GM20431 (cell line): Measurements from ENCODE around the gene UCHL3.

Experiments used
- in situ Hi-C: fragments of 300-500 bp; cut with MseI, MboI; formaldehyde crosslinking; loops from one replicate; pipeline ENCODE4 v1.15.0; 2020; ENCODE audit warnings: low sequenced_read_pairs; ENCODE audit not compliant: unreplicated experiment

Gene UCHL3

DNA sequence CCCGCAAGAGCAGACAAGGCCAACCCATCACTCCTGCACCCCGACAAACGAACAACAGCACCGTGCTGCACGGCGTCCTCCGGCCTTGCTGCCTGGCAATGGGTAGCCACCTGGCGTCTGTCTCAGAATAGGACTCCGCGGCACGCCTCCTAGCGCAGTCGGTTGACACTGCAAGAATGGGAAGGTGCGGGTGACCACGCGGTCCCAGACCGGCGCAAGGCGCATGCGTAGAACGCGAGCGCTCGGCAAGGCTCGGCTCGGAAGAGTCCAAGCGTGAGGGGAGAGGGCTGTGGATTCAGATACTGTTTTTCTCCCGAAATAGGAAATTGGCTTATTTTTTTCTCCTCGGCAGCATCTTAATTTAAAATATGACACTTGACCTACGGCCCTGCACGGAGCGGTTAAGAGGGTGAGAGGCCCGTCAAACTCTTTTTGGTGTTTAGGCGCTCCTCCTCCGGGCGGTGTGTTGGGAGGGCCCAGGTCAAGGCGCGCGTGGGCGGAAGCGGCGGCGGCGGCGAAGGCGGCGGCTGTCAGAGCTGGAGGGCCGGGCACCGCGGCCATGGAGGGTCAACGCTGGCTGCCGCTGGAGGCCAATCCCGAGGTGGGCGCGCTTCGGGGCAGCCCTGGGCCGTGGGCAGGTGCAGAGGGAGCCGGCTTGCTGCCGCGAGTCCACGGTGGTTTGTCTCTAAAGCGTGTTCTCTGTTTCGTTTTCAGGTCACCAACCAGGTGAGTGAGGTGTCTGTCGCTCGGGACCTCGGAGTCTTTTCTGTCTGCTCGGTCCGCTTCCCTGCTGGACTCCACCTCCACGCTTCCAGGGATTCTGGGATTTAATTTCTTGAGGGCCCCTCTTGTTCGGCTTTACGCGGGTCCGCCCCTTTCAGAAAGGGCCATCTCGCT lies at the start of gene UCHL3:
Gene UCHL3 (plus strand): TSS at position 530 of the 897 bp plus-strand sequence. CDS start 30 bp downstream, at position 560.
- in situ Hi-C loops: no loop called here

DNA sequence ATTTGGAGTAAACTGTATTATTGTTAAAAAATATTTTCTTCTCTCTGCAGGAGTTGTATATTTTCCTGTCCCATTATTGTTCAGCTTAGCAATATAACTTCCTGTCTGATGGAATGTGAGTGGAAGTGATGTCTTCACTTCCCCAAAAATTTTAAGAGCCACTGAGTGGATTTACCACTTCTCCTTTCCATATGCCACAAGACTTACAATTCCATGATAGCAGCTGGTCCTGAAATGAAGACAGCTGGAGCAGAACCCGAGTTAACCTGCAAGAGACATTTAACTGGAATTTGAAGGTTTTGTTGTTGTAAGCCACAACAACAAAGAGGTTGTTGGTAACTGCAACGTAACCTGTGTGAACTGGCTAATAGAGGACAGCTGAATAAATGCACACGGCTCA lies 44.3 kb upstream of the UCHL3 start:
- in situ Hi-C loops: no loop called here

DNA sequence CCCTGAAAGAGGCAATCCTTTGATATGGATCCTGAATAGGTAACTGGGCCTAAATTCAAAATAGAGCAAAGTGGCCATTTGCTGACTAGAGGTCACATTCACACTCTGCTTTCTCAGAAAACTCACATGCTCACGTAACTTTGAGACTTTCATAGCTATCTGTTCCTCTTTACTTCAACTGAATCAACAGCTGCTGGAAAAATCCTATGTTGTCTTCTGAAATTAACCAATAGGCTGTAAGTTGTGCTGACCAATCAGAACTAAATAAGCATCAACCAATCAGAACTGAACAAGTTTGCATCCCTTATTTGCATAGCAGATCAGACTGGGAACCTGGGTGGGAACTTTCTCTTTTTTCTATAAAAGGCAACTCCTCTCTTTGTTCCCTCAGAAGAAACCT lies 43.6 kb upstream of the UCHL3 start:
- in situ Hi-C loops: no loop called here

DNA sequence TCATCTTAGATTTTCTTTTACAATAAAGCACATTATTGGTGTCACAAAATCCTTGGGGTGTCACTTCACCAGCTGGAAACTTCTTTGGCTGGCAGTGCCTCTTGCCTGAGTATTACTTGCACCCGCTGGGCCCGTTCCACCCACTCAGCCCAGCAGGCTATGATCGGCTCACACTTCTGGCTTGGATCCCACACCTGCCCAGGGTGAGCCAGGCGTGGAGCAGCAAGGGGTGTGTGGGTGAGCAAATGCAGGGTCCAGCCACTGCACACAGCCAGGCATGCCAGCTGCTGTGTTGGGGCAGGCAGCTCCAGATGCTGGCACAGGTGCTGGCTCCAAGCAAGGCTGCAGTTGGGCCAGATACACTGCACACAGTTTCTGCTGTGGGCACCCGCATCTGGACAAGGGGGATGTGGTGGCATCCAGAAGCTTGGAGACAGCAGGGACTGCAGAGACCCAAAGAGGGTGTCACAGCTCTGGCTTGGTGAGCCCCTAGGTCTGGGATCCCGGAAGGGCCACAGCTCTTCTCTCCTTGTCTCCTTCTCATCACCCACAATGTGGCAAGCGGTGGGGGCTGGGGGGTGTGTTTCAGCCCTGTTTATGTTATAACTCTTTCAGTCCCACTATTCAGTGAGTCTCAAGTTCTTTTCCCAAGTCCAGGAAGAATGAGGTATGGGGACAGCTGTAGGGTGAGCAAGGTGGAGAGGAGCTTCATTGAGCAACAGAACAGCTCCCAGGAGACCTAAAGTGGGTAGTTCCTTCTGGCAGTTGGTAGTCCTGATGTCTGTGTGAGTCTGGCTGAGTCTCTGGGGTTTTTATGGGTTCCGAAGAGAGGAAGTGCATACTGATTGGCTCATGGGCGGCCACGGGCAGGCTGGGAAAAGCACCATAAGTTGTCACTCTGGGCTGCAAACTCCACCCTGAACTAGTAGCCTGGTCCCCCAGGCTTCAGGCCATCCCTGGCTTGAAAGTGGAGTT lies 42.3 kb upstream of the UCHL3 start:
- in situ Hi-C loops: no loop called here

DNA sequence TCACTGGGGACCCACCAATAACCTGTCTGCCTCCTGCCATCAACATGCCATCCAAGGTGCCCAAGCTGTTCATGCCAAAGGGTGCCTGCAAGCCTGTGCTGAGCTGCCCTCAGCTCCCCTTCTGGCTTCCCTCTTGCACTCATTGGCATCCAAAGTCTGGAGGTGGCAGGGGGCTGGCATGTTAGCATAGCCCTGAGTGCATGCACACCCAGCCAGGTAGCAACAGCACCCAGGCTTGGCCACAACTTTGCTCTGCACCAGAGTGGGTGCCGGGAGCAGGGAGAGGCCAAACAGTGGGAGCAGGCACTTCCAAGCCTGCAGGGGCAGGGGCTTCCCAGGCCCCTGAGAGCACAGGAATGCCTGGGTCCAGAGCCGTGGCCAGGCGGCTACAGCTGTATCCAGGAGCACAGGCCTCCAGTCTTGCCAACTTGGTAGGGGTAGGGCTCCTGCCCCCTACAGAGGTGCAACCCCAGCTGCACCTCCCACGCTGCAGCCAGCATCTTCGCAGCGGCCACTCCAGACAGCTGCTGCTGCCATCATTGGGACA lies 41.5 kb upstream of the UCHL3 start:
- in situ Hi-C loops: no loop called here

DNA sequence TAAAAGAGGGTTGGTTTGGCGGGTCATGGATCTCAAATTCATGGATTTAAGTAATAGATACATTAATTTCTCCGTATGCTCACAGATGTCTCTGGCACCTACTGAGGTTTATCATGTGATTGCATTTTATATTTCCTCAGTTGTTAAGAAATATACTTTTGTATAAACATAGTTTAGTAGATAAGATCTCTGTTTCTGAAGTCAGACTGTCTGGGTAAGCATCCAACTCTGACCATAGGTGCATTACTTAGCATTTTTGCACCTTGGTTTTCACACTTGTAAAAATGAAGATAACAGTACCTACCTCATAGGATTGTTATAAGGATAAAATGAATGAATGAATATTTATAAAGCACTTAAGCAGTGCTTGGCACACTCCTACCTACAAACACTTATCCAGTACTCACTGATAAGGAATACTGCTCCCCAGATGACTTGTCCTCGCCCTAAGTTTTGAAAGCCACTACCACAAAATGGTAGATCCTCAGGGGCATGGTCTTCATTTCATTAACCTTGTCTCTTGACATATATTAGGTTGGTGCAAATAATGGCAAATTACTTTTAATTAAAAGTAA lies 38.5 kb upstream of the UCHL3 start:
- in situ Hi-C loops: no loop called here

DNA sequence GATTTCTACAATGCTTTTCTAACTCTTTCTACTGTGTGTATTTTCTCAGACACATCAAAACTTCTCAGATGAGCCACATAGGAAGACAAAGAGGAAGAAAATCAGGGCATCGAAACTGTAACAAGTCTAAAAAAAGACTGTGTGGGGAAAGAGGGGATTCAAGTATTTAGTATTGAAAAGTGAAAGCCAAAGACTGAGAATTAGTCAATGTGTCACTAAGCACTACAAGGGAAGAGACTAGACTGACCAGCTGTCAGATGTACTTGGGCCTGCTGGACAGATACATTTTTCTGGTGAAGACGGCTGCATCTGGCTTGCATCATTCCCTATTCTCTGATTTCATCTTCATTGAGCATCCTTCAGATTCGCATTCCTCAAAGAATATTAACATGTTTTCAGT lies 37.3 kb upstream of the UCHL3 start:
- in situ Hi-C loops: no loop called here

DNA sequence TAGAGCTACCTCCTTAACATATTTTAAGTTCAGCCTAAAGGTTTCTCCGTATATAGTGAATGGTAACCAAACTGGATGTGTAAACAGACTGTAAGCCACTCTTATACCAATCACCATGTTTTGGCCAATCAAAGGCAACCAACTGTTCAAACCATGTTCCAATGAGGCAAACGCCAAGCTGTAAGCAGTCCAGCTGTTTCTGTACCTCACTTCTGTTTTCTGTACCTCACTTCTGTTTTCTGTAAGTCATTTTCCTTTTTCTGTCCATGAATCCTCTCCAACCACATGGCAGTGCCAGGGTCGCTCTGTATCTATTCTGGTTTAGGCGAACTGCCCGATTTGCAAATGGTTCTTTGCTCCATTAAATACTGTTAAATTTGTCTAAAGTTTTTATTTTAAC lies 36.3 kb upstream of the UCHL3 start:
- in situ Hi-C loops: no loop called here

DNA sequence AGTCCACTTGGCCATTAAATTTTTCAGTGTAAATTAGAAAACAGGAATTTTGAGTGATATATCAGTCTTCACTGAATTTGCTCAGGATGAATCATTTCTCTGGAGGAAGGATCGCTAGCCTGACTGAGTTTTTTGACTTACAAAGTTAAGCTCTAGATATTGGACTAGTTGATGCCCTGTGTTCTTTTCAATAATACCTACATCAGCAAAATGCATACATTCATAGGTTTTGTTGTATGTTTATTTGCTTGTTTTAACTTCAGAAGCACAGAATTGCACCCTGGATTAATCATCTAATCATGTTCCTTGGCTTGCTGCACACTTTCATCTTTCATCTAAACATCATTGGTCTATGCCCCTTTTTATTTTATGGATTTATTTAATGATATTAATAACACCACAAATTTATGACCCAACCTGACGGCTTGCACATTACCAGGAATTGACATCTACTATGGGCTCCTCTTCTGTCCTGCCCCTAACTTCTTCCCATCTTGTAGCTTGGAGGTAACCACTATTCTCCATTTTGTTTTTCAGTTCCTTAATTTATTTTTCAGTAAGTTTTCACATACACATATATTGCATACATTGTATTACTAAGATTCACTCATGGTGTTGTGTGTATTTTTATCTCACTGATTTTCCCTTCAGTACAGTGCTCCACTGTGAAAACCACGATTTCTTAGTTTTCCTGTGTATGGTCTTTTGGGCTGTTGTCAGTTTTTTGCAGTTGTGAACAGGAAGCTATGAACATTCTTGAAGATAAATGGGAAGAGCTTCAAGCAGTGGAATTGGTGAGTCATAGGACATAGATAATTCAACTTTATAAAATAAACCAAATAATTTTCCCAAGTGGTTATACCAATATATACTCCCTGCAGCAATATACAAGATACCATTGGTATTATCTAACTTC lies 35.3 kb upstream of the UCHL3 start:
- in situ Hi-C loops: no loop called here

DNA sequence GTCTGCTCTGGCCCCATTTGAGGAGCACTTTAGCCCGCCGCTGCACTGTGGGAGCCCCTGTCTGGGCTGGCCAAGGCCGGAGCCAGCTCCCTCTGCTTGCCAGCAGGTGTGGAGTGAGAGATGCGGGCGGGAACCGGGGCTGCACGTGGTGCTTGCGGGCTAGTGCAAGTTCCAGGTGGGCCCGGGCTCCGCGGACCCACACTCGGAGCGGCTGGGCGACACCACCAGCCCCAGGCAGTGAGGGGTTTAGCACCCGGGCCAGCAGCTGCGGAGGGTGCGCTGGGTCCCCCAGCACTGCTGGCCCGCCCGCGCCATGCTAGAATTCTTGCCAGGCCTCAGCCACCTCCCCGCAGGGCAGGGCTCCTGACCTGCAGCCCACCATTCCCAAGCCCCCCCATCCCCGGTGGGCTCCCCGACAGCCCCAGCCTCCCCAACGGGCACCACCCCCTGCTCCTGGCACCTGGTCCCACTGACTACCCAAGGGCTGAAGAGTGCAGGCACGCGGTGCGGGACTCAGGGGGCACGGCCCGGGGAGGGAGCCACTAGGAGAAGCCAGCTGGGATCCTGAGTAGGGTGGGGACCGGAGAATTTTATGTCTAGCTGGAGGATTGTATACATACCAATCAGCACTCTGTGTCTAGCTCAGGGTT lies 31.0 kb upstream of the UCHL3 start:
- in situ Hi-C loops: no loop called here

DNA sequence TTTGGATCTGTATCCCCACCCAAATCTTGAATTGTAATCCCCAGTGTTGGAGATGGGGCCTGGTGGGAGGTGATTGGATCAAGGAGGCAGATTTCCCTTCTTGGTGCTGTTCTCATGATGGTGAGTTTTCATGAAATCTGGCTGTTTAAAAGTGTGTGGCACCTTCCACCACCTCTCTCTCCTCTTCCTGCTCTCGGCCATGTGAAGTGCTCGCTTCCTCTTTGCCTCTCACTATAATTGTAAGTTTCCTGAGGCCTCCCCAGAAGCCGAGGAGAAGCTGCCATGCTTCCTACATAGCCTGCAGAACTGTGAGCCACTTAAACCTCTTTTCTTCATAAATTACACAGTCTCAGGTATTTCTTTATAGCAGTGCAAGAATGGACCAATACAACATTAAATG lies 27.6 kb upstream of the UCHL3 start:
- in situ Hi-C loops: no loop called here

DNA sequence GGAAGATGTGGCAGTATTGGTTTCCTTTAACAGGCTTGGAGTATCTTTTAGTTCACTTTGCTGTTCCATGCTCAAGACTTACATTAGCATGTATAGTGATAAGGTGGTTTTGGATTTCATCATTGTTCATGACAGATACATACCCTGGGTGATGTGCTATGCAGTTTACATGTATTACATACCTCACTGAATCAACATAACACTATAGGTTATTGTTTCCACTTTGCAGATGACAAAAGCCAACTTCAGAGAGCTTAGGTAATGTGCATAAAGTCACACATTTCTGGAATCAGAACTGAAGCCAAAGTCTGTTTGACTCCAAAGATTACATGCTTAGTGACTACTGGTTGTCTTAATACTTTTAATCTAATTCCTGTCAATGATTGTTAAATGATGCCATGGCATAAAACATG lies 19.0 kb upstream of the UCHL3 start:
- in situ Hi-C loops: no loop called here

DNA sequence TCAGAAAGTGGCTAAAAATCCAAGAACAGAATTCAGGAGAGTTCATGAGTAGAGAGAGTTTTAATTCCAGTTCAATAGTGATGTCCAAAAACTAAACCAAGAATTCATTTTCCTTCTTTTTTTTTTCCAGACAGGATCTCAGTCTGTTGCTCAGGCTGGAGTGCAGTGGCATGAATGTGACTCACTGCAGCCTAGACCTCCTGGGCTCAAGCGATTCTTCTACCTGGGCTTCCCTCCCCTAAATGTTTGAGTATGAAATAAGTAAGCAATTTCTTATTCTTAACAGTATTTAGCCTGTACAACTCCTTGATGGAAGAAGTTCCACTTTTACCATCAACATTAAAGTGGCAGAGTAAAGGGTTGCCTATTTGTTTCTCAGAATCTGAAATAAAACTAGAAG lies 15.7 kb upstream of the UCHL3 start:
- in situ Hi-C loops: no loop called here

DNA sequence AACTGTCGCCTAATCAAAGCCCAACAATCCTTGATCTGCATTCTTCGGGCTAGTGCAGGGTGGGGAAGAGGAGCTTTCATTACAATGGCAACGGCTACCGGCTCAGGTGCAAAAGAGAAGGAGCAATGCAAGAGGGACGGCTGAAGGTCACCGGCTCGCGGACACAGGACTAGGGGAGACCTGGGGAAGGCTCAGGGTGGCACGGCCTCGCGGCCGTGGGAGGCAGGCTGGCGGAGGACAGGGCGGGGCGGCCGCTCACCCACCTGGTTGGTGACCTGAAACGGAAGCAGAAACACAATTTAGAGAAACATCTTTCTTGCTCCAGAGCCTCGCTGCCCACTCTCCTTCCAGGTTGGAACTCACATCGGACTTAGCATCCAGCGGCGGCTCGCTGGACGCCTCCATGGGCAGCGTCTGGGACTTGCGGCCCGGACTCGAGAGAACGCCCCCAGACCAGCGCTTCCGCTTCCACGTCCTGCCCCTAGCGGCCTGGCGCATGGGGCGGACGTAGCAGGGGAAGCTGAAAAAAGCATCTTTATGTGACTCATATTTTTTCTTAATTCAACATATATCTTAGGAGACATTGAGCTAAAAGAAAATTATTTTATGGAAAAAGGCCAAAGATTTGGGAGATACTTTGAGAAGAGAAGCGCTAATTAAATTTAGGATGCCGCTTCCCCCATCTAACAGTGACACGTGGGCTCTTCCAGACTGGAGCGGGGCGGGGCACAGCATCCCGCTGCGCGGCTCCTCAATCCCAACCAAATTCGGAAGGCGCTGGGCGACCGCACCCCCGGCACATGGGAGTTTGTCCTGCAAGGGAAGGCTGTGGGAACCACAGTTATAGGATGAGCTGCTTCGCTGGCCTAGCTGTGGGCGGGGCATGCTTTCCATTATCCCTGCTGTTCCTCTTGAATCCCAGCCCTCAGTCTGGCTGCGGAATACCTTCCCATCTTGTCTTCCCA lies 11.9 kb upstream of the UCHL3 start, which contains the start of gene COMMD6:
Gene COMMD6 (minus strand): TSS at position 441 of the 965 bp plus-strand sequence. CDS start 36 bp downstream, at position 405.
- in situ Hi-C loops: no loop called here

DNA sequence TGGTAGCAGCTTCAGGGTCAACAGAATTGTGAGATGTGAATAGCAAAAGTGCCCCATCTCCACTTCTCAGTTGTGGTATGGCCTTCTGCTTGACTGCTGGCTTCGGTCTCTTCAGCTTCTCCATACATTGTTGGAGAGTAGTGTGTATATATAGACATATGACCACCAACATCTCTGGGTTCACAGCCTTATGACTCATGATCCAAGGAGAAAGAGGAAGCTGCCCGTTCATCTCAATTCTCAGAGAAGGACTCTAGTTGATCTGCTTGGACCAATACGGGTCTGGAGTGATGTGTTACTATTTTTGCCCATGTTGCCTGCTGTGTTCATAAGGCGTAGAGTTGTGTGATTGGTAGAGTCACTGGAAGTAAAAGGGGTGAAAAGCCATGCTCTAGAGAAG lies 8.3 kb upstream of the UCHL3 start:
- in situ Hi-C loops: no loop called here

DNA sequence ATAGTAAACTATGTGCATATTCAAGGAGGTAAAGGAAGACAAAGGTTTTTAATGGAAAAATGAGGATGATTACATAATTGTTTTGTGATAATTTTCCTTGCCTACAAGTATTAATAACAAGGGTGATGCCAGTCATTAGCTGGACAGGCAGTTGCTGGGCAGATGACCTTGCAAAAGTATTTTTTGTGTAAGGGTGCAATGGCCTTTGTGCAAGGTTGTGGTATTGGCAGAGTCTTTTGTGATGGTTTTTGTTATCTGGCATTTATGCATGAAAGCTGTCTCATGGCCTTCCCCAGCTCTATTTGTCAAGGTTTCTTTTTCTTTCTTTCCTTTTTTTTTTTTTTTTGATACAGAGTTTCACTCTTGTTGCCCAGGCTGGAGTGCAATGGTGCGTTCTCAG lies 7.6 kb upstream of the UCHL3 start:
- in situ Hi-C loops: no loop called here

DNA sequence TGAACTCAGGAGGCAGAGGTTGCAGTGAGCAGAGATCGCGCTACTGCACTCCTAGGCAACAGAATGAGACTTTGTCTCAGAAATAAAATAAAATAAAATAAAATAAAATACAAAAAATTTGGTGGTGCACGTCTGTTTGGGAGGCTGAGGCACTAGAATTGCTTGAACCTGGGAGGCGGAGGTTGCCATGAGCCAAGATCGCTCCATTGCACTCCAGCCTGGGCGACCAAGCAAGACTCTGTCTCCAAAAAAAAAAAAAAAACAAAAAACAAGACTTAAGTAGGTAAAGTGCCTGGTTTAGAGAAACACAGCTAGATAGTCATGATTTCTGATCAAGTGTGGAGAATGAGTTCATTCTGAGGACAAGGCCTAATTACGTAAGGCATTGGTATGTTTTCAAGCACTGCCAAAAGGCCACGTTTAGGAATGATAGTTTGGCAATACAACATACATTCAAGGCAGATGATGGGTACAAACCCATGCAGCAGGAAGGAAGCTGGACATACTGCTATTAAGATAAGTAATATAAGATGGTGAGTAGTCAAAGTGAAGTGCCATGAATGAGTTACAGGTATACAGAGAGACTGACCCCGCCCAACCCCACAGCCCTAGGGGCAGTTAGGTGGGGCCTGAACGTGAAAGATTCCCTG lies 4.8 kb upstream of the UCHL3 start:
- in situ Hi-C loops: no loop called here
